CMK (cell line): ENCODE data around the gene RHOXF1.
"Not testable (repeated sequence)": the region's sequence is repeated elsewhere in the genome, so short reads cannot be mapped to it uniquely, and the experiment has no call there.

Experiments
- DNase-seq: peaks from one replicate; pipeline ENCODE4 v3.0.0-alpha.2; 2010; ENCODE audit warnings: low read depth

The RHOXF1 gene, protein sequence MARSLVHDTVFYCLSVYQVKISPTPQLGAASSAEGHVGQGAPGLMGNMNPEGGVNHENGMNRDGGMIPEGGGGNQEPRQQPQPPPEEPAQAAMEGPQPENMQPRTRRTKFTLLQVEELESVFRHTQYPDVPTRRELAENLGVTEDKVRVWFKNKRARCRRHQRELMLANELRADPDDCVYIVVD

DNA sequence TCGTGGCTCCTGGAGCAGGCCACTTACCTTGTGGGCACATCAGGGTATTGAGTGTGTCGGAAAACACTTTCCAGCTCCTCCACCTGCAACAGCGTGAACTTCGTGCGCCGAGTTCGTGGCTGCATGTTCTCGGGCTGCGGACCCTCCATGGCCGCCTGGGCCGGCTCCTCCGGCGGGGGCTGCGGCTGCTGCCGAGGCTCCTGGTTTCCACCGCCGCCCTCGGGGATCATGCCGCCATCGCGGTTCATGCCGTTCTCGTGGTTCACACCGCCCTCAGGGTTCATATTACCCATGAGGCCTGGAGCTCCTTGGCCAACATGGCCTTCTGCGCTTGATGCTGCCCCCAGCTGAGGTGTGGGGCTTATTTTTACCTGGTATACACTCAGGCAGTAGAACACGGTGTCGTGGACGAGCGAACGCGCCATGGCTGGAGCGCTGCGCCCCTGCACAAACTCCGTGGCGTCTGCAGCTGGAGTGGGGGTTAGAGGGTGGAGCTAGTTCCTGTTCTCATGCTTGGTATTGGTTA, at the start of gene RHOXF1:
TSS of gene RHOXF1 (minus strand) at position 476 of the 526 bp plus-strand sequence. CDS start at position 425, 51 bp downstream.
- DNase-seq, result no peak

GRCh38 chrX:120159086-120159485, 43.4 kb upstream of the RHOXF1 start:
- DNase-seq, result not testable (repeated sequence)

- not testable (repeated sequence) for DNase-seq
These were observed 42.6 kb upstream of the RHOXF1 start, which contains the start of gene RHOXF2 for GRCh38 chrX:120158313-120158712. Gene RHOXF2, plus strand, starts transcription at chrX:120158613. Its CDS starts 138 bp downstream, at chrX:120158751.

DNA sequence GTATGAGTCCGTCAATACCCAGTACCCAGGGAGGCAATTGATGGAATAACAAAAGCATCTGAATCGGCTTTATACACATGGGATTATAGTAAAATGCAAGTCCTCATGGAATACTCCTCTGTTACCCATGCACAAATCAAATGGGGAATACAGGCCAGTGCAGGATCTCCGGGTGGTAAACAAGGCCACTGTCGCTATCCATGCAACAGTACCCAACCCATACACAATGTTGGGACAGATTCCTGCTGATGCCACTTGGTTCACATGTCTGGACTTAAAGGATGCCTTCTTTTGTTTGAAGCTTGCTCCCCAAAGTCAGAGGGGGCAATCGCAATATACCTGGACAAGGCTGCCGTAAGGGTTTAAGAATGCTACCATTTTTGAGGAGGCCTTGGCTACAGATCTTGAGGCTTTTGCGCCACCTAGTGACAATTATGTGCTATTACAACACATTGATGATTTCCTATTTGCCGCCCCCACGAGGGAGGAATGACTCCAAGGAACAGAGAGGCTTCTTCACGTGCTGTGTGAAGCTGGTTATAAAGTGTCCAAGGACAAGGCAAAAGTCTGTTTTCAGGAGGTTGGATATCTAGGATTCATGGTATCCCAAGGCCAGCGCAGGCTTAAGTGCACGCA, 34.5 kb upstream of the RHOXF1 start:
- not testable (repeated sequence) for DNase-seq

- DNase-seq, result no peak
These were observed 31.8 kb upstream of the RHOXF1 start for GRCh38 chrX:120147537-120147936.

DNA sequence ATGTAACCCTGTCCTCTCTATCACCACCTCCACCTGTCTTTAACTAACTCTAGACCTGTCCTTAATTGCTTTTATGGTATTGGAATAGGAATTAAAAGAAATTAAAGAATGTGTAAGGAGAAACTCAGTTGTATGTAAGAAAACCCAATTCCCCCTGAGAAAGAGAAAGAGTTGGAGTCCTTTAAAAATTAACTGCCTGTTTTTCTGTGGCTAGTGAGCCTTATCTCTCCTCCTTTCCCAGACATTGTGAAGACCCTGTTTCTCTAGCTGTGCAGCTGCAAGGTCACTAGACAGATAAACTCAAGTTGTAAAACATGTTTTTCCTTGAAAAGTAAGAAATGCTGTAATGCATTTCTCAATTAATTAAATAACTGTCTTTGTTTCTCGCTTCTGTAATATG, 30.6 kb upstream of the RHOXF1 start:
- not testable (repeated sequence) for DNase-seq

GRCh38 chrX:120145295-120145925, 29.7 kb upstream of the RHOXF1 start:
- no peak for DNase-seq

DNA sequence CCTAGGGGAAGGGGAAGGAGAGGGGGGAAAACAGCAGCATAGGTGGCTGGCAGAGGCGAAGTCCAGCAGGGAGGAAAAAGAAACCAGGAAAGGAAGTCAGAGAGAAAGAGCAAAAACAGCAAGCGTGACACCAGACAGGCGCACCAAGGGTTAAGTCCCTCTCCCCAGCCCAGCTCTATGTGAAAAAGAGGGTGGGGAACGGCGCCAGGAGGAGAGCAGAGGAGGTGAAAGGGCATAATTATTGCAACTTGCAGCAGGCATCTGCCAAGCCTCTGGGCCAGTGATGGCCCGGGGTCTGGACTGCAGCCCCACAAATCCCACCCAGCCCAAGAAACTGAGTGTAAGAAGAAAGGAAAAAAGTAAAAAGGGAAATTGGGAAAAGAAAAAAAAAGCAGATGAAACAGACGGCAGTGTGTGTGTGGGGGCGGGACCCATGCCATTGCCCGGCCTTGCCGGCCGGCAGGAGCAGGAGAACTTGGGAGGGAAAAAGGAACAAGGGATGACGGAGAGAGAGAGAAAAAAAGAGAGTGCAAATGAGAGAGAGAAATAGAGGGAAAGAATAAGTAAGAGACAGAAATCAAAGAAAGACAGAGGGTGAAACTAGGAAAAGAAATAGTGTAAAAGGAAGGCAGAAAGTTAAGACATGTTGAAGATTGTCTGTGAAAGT, 28.6 kb upstream of the RHOXF1 start:
- no peak for DNase-seq

- no peak for DNase-seq
These were observed 24.7 kb upstream of the RHOXF1 start for GRCh38 chrX:120140293-120140981.

- no peak for DNase-seq
These were observed 21.7 kb upstream of the RHOXF1 start for GRCh38 chrX:120137439-120137838.

DNA sequence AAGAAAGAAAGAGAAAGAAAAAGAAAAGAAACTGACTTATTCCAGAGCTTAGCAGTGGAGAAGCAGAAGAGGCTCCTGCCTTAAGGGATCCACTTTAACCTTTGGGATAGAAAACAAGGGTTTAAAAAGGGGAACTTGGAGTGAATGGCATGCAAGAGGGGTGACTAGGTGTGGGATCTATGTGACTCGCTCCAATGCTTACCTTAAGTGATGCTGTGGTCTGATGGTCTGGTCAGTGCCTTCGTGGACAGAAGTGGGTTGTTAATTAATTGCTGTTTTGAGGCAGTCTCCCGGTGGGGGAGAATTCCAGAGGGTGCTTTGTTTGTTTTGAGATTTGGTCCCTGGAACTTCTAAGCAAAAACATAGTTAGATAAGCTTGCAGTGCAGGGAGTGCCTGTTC, 21.1 kb upstream of the RHOXF1 start:
- DNase-seq, result no peak

- DNase-seq, result no peak
These were observed 20.4 kb upstream of the RHOXF1 start for GRCh38 chrX:120136128-120136527.

GRCh38 chrX:120128306-120128846, 12.7 kb upstream of the RHOXF1 start:
- DNase-seq, result not testable (repeated sequence)

GRCh38 chrX:120125444-120125843, 9.7 kb upstream of the RHOXF1 start:
- no peak for DNase-seq

- DNase-seq, result no peak
These were observed 4.5 kb upstream of the RHOXF1 start for GRCh38 chrX:120120223-120120622.

DNA sequence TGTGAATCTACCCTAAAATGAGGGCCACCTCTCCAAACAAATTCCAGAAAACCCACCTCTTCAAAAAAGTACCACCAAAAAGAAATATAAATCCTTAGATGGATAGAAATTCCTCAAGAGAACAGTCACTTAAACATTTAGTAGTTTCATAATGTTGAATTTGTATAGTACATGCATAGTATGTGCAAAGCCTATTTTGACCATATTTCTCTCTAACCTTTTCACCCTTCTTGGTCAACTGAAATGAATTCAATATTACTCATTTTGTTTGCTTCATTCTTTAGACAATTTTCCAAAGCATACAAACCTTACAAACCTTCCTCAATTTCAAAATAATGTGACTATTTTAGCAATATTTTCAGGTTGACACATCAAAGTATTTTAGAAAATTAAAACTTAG, 4.1 kb downstream of the RHOXF1 start:
- DNase-seq, result no peak

GRCh38 chrX:120109378-120109777, 6.3 kb downstream of the RHOXF1 start:
- DNase-seq, result no peak

GRCh38 chrX:120104707-120105106, 11.0 kb downstream of the RHOXF1 start:
- DNase-seq, result not testable (repeated sequence)

DNA sequence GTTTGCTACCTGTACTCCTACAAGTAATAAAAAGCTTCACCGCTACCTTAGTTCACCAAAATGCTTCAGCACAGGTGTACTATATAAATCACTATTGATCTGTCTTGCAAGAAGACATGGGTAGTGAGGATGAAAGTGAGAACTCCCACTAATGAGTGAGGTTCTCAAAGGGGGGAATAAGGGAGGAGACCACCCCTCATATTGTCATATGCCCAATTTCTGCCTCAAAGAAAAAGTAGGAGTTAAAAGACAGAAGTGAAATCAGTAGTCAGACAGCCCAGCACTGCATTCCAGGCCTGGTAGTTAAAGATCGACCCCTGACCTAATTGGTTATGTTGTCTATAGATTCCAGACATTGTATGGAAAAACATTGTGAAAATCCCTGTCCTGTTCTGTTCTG, 14.7 kb downstream of the RHOXF1 start:
- DNase-seq, result not testable (repeated sequence)

GRCh38 chrX:120090208-120090607, 25.5 kb downstream of the RHOXF1 start:
- no peak for DNase-seq

GRCh38 chrX:120087289-120088017, 28.3 kb downstream of the RHOXF1 start:
- DNase-seq, result no peak
